GOT3 (cell line): ENCODE results near the gene KCNMA1.
"Not testable (repeated sequence)": the region's sequence is repeated elsewhere in the genome, so short reads cannot be mapped to it uniquely, and the experiment has no call there.

Source experiments
- DNase-seq: peaks from one replicate; lab custom pipeline; 2025; ENCODE audit warnings: mixed read lengths; lab: John Stamatoyannopoulos, UW

KCNMA1 gene

GRCh38 chr10:77604941-77605351 lies 32.7 kb downstream of the KCNMA1 start:
- no peak for DNase-seq

DNA sequence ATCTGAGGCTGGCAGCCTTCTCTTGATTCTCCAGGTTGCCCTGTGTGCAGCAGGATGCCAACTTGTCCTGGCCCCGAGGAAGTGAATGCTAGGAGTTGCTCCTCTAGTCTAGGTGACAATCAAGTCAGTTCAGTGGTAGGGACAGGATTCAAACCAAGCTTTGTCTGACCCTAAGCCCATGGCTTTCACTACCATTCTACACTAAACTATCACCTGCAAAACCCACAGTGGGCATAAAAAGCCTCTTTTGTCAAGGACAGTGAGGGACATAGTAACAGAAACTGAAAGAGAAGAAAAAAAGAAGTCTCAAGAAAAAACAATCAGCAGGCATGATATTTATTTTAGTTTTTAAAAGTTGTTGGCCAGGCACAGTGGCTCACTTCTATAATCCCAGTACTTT lies 33.5 kb downstream of the KCNMA1 start:
- no peak for DNase-seq

GRCh38 chr10:77603534-77603927 lies 34.1 kb downstream of the KCNMA1 start:
- DNase-seq, result no peak

GRCh38 chr10:77602913-77603533 lies 34.6 kb downstream of the KCNMA1 start:
- no peak for DNase-seq

- DNase-seq, result no peak
Measured at GRCh38 chr10:77602231-77602912, 35.2 kb downstream of the KCNMA1 start.

GRCh38 chr10:77601488-77601887 lies 36.1 kb downstream of the KCNMA1 start:
- no peak for DNase-seq

- DNase-seq, result no peak
Measured at GRCh38 chr10:77600640-77601039, 37.0 kb downstream of the KCNMA1 start.

GRCh38 chr10:77599651-77600050 lies 38.0 kb downstream of the KCNMA1 start:
- no peak for DNase-seq

GRCh38 chr10:77598606-77599005 lies 39.0 kb downstream of the KCNMA1 start:
- no peak for DNase-seq

GRCh38 chr10:77597560-77597959 lies 40.0 kb downstream of the KCNMA1 start:
- no peak for DNase-seq

GRCh38 chr10:77594471-77594783 lies 43.2 kb downstream of the KCNMA1 start:
- DNase-seq, result no peak

DNA sequence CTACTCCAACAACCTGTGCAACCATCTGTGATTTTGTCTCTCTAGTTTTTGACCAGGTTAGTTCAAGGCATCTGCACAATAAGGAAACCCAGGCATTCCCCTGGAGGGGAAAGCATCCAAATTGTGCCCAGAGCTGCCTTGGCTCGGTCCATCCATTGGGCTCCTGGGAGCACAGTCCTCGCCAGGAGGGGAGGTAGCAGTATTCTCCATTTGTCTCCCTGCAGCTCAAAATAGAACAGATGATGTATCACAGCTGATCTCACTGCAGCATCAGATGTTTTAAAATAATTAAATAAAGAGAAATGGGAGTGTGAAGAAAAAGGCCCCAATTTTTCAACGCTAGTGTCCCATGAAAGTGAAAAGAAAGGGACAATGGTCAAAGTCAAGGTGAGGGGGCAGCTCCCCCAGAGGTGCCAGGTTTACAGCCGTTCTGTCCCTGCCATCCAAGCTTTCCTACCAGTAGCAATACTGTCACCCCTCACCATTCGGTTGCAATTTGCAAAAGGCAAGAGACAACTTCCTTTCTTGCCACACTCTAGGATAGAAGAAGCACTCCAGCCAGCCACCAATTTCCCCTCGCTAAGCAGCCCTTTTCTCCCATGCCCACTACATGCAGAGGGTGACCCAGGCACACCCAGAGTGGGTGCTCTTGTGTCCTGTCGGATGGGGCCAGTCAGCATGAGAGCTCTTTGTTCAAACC lies 43.7 kb downstream of the KCNMA1 start:
- DNase-seq, result no peak

GRCh38 chr10:77592946-77593636 lies 44.5 kb downstream of the KCNMA1 start:
- peak; percentile 10 for DNase-seq

GRCh38 chr10:77592510-77592909 lies 45.1 kb downstream of the KCNMA1 start:
- no peak for DNase-seq

GRCh38 chr10:77591238-77591880 lies 46.2 kb downstream of the KCNMA1 start:
- DNase-seq, result no peak

GRCh38 chr10:77590344-77591237 lies 47.0 kb downstream of the KCNMA1 start:
- no peak for DNase-seq

GRCh38 chr10:77589703-77590102 lies 47.9 kb downstream of the KCNMA1 start:
- DNase-seq, result not testable (repeated sequence)

- DNase-seq, result no peak
Measured at GRCh38 chr10:77588886-77589285, 48.7 kb downstream of the KCNMA1 start.

- no peak for DNase-seq
Measured at GRCh38 chr10:77587416-77587790, 50.2 kb downstream of the KCNMA1 start.

- DNase-seq, result no peak
Measured at GRCh38 chr10:77586719-77587415, 50.7 kb downstream of the KCNMA1 start.

DNA sequence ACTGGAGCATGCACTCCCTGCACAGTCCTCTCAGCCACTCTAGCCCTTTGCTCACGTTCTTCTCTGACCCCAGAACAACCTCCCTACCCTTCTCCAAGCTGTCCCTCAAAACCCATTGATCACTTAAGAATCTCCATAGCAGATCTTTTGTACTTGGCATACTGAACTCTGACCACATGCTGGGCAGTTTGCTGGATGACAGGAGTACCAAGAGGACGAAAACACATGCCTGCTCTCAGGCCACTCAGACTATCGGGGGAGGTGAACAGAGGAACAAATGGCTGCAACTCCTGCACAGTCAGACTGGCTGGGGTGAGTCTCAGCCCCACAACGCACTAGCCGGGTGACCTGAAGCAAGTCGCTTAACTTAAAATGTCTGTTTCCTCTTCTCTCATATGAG lies 52.7 kb downstream of the KCNMA1 start:
- no peak for DNase-seq
